Upper lobe of left lung (tissue), 6 donors: Measurements from ENCODE around the gene CPLANE1. TPM values are rescaled to one million over a fixed set of nuclear protein-coding genes. Genes with fewer than 3 reads are reported as not detected.

ENCODE experiments used
- ATAC-seq, 2 donors: fragments of 200-7000 bp; cut with Tn5 transposase; one replicate each; pipeline ENCODE4 v1.9.1; 2022; ENCODE audit warnings: mild to moderate bottlenecking in 2 of 2, moderate library complexity in 2 of 2; ENCODE audit not compliant: low FRiP score in 2 of 2
- DNase-seq, 2 donors: peaks; one replicate each; pipeline ENCODE4 v3.0.0-alpha.2; 2019 to 2020
- H3K27ac ChIP-seq, 4 donors: fragments of 200-600 bp; sonication (generic); one replicate each; pipeline ENCODE4 v1.5.1; 2016 to 2019
- H3K27me3 ChIP-seq, 4 donors: fragments of 200-600 bp; sonication (generic); one replicate each; pipeline ENCODE4 v1.5.1; 2017 to 2019
- H3K36me3 ChIP-seq, 4 donors: fragments of 200-600 bp; sonication (generic); one replicate each; pipeline ENCODE4 v1.5.1; 2016 to 2019
- H3K4me1 ChIP-seq, 4 donors: fragments of 200-600 bp; sonication (generic); one replicate each; pipeline ENCODE4 v1.5.1; 2018 to 2019
- H3K4me3 ChIP-seq, 4 donors: fragments of 200-600 bp; sonication (generic); one replicate each; pipeline ENCODE4 v1.5.1; 2017 to 2019; ENCODE audit warnings: mild to moderate bottlenecking in 2 of 4, moderate library complexity in 1 of 4
- H3K9me3 ChIP-seq, 4 donors: fragments of 200-600 bp; sonication (generic); one replicate each; pipeline ENCODE4 v1.5.1; 2018 to 2019
- EP300 ChIP-seq, 4 donors: sonication (generic); formaldehyde crosslinking; IDR thresholded peaks; one replicate each; pipeline ENCODE4 v1.5.1; 2017; ENCODE audit warnings: antibody characterized with exemption in 4 of 4, control low read depth in 2 of 4
- POLR2A ChIP-seq, 4 donors: fragments of 450-650 bp; IDR thresholded peaks; one replicate each; pipeline ENCODE4 v1.5.1; 2016 to 2017; ENCODE audit warnings: antibody characterized with exemption in 4 of 4, mild to moderate bottlenecking in 2 of 4
- POLR2AphosphoS5 ChIP-seq, 2 donors: sonication (generic); formaldehyde crosslinking; IDR thresholded peaks; one replicate each; pipeline ENCODE4 v1.5.1; 2017; ENCODE audit warnings: antibody characterized with exemption in 2 of 2
- WGBS, 2 donors: methylation state at CpG; one replicate each; pipeline ENCODE4 v1.1.5; 2017 to 2018; 5-methylcytosine and 5-hydroxymethylcytosine counted together
- total RNA-seq, 6 donors: library from RNA; depleted of rRNA in 4 of 6; stranded (reverse); fragments of >200 nt in 4 of 6; gene quantifications; one replicate each; pipeline versions ENCODE4 v1.1.0 to v1.2.1, GENCODE V29; 2016 to 2021
- TF ChIP-seq, protein P1 (sequence below), 6 experiments: fragments of 450-650 bp in 4 of 6; fragments of 200-600 bp in 2 of 6; sonication (generic) in 2 of 6; IDR thresholded peaks; one replicate each; pipeline ENCODE4 v1.5.1; 2016 to 2019; ENCODE audit warnings: antibody characterized with exemption in 6 of 6
- donor health status: DM: no; HTN: no; CAD: no; lungs with moderate emphysema.
- donor health status: DM: no; HTN: yes; CAD: no; lungs with severe emphysema.

CPLANE1 gene
- total RNA-seq, 6 donors from 2014 or later = 15.5 to 58.0 (median 27.5) TPM

DNA sequence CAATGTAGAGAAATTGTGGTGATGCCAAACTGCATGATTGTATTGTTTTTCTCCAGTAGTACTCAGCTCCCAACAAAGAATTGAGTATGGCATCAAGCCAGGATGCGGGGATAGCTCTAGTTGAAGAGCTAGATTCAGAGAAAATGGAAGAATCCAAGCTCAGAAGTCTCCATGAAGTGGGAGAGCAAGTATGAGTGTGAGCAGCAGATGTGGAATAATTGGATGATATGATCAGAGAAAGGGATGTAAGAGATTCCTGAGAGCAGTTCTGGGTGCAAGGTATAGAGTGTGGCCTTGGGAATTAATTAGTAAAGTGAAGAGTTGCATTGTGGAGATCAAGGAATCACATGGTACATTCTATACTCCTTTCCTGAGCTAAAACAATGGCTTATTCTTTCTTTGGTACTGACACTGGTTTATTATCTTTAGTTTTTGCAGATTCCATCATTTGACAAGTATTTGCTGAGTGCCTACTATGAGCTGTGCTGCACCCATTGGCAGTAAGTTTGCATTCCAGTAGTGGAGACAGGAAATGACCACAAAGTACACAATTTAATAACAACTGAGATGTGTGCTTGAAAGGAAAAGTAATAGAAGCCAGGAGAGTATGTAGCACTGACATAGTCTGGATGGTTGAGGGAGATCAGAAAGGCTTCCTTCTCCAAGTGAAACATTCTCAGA is 177.1 kb downstream of the CPLANE1 start:
- no peak for ATAC-seq
- H3K9me3 ChIP-seq = no peaks in the 10 kb centered on the region
- H3K4me1 ChIP-seq = peaks cover 0 to 3% (median 1%) of the 10 kb centered on the region in 4 donors
- TF ChIP-seq, protein P1, sequence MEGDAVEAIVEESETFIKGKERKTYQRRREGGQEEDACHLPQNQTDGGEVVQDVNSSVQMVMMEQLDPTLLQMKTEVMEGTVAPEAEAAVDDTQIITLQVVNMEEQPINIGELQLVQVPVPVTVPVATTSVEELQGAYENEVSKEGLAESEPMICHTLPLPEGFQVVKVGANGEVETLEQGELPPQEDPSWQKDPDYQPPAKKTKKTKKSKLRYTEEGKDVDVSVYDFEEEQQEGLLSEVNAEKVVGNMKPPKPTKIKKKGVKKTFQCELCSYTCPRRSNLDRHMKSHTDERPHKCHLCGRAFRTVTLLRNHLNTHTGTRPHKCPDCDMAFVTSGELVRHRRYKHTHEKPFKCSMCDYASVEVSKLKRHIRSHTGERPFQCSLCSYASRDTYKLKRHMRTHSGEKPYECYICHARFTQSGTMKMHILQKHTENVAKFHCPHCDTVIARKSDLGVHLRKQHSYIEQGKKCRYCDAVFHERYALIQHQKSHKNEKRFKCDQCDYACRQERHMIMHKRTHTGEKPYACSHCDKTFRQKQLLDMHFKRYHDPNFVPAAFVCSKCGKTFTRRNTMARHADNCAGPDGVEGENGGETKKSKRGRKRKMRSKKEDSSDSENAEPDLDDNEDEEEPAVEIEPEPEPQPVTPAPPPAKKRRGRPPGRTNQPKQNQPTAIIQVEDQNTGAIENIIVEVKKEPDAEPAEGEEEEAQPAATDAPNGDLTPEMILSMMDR (IDR thresholded peaks at IDR 0.05) = no peak
- TF ChIP-seq POLR2A (IDR thresholded peaks at IDR 0.05) (no peak), EP300 (IDR thresholded peaks at IDR 0.05) (no peak), POLR2AphosphoS5 (IDR thresholded peaks at IDR 0.05) (no peak)
- no peak overlapping the region for H3K4me3 ChIP-seq
- WGBS, 2 donors = 70 to 75% methylated on average over 1 of the region's 1 CpG
- DNase-seq = no peak
- no peaks in the 10 kb centered on the region for H3K27me3 ChIP-seq
- no peaks in the 10 kb centered on the region for H3K36me3 ChIP-seq
- no peak overlapping the region for H3K27ac ChIP-seq

DNA sequence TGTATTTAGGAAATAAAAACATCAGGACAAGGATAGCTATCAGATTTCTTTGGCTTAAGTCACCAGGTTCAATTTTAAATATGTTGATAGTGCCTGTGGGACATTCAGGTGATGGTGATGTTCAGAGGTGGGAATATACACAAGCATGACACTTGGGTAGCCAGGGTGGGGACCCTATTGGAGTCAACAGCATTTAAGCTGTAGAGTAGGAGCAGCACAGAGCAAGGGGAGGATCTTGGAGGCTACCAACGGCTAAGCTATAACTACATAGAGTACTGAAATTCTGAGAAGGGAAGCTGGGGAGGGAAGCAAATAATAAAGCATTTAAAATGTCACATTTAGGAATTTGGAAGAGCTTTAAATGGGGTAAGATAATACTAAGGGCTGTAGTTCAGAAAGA is 177.7 kb downstream of the CPLANE1 start:
- DNase-seq (no peak), ATAC-seq (no peak)
- Histone ChIP-seq H3K27ac (no peak overlapping the region), H3K4me3 (no peak overlapping the region), H3K36me3 (no peaks in the 10 kb centered on the region), H3K9me3 (no peaks in the 10 kb centered on the region), H3K27me3 (no peaks in the 10 kb centered on the region), H3K4me1 (peaks cover 0 to 3% (median 1%) of the 10 kb centered on the region in 4 donors)
- TF ChIP-seq POLR2A (IDR thresholded peaks at IDR 0.05) (no peak), EP300 (IDR thresholded peaks at IDR 0.05) (no peak), POLR2AphosphoS5 (IDR thresholded peaks at IDR 0.05) (no peak)
- TF ChIP-seq, protein P1 (IDR thresholded peaks at IDR 0.05) = no peak
- WGBS, 2 donors = 68 to 70% methylated on average over 1 of the region's 1 CpG

DNA sequence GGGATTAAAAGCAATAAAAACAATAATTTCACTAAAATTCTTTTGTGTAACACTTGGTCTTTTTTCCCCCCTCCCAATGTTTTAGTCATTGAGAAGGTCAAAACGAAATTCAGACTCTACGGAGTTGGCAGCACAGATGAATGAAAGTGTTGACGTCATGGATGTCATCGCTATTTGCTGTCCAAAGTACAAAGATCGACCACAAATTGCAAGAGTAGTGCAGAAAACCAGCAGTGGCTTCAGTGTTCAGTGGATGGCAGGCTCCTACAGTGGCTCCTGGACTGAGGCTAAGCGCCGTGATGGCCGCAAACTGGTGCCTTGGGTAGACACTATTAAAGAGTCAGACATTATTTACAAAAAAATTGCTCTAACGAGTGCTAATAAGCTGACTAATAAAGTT is 184.7 kb downstream of the CPLANE1 start:
- no peak overlapping the region for H3K27ac ChIP-seq
- H3K27me3 ChIP-seq = no peaks in the 10 kb centered on the region
- no peak for DNase-seq

DNA sequence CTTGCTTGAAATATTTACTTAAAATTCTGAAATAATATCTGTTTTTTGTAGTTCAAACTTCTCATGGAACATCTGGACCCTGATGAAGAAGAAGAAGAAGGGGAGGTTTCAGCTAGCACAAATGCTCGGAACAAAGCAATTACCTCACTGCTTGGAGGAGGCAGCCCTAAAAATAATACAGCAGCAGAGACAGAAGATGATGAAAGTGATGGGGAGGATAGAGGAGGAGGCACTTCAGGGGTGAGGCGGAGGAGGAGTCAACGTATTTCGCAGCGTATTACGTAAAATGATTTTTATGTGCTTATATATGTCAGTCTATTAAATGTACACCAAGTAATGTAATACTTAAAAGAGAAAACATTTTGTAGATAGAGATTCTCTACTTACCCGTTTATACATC is 185.4 kb downstream of the CPLANE1 start:
- TF ChIP-seq, protein P1 (IDR thresholded peaks at IDR 0.05) = no peak
- TF ChIP-seq POLR2A (IDR thresholded peaks at IDR 0.05) = no peak
- TF ChIP-seq EP300 (IDR thresholded peaks at IDR 0.05) = no peak
- TF ChIP-seq POLR2AphosphoS5 (IDR thresholded peaks at IDR 0.05) = no peak
- no peak for ATAC-seq
- H3K36me3 ChIP-seq = peaks cover 14 to 73% (median 36%) of the 10 kb centered on the region in 4 donors

More for the DNA sequence above, 184.7 kb downstream of the CPLANE1 start:
- no peaks in the 10 kb centered on the region for H3K9me3 ChIP-seq
- H3K4me1 ChIP-seq = no peaks in the 10 kb centered on the region
- H3K36me3 ChIP-seq = peaks cover 14 to 66% (median 31%) of the 10 kb centered on the region in 4 donors
- TF ChIP-seq POLR2AphosphoS5 (IDR thresholded peaks at IDR 0.05) = no peak
- TF ChIP-seq, protein P1 (IDR thresholded peaks at IDR 0.05) = no peak
- TF ChIP-seq EP300 (IDR thresholded peaks at IDR 0.05) = no peak
- TF ChIP-seq POLR2A (IDR thresholded peaks at IDR 0.05) = no peak
- no peak overlapping the region for H3K4me3 ChIP-seq
- WGBS, 2 donors = 96% methylated on average over 9 of the region's 9 CpGs
- no peak for ATAC-seq

DNA sequence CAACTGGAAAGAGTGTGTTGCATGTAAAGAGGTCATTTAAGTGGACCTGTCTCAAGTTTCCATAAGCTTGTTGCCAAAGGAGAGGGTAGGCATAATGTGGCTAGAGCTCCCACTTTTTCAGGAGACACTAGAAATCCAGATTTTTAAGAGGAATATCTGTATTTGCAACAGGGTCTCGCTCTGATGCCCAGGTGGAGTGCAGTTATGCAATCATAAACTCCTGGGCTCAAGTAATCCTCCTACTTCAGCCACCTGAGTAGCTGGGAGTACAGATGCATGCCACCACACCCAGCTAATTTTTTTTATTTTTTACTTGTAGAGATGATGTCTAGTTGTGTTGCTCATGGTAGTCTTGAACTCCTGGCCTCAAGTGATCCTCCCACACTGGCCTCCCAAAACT is 189.1 kb downstream of the CPLANE1 start:
- no peak for DNase-seq
- no peaks in the 10 kb centered on the region for H3K4me1 ChIP-seq
- H3K36me3 ChIP-seq = peaks cover 17 to 85% (median 50%) of the 10 kb centered on the region in 4 donors
- no peak overlapping the region for H3K4me3 ChIP-seq
- TF ChIP-seq, protein P1 (IDR thresholded peaks at IDR 0.05) = no peak
- TF ChIP-seq POLR2A (IDR thresholded peaks at IDR 0.05) (no peak), POLR2AphosphoS5 (IDR thresholded peaks at IDR 0.05) (no peak), EP300 (IDR thresholded peaks at IDR 0.05) (no peak)
- H3K27ac ChIP-seq = no peak overlapping the region
- H3K27me3 ChIP-seq = no peaks in the 10 kb centered on the region
- no peaks in the 10 kb centered on the region for H3K9me3 ChIP-seq
- WGBS, 2 donors = 87 to 90% methylated on average over 1 of the region's 1 CpG
- ATAC-seq = no peak

More for the DNA sequence above, 185.4 kb downstream of the CPLANE1 start:
- 96% methylated on average over 7 of the region's 7 CpGs for WGBS, 2 donors
- no peak overlapping the region for H3K4me3 ChIP-seq
- H3K27me3 ChIP-seq = no peaks in the 10 kb centered on the region
- no peak for DNase-seq
- no peak overlapping the region for H3K27ac ChIP-seq
- H3K4me1 ChIP-seq = no peaks in the 10 kb centered on the region
- no peaks in the 10 kb centered on the region for H3K9me3 ChIP-seq
